ENCODE measurements around the gene BMAL2.

The BMAL2 gene

GRCh38 chr12:27355979-27356378 is 23.3 kb downstream of the BMAL2 start:
- no peak for DNase-seq (ENCODE audit: low read depth in 3 of 3)

GRCh38 chr12:27359578-27360340 is 27.1 kb downstream of the BMAL2 start:
- DNase-seq (ENCODE audit: low read depth in 3 of 3), result no peak

- DNase-seq (ENCODE audit: low read depth in 3 of 3), result no peak
Observed at GRCh38 chr12:27361372-27361771, 28.7 kb downstream of the BMAL2 start.

- no peak for DNase-seq (ENCODE audit: low read depth in 3 of 3)
Observed at GRCh38 chr12:27366621-27367020, 34.0 kb downstream of the BMAL2 start.

GRCh38 chr12:27367078-27367477 is 34.4 kb downstream of the BMAL2 start:
- no peak for DNase-seq (ENCODE audit: low read depth in 3 of 3)

- no peak for DNase-seq (ENCODE audit: low read depth in 3 of 3)
Observed at GRCh38 chr12:27382171-27382795, 49.6 kb downstream of the BMAL2 start.
